Measurements from ENCODE around the gene NIT1. TPM values are rescaled to one million over a fixed set of nuclear protein-coding genes. Genes with fewer than 3 reads are reported as not detected.

Gene NIT1
- total RNA-seq, 4 donors from 2014 or later, result 32.8 to 35.6 (median 34.8) TPM

DNA sequence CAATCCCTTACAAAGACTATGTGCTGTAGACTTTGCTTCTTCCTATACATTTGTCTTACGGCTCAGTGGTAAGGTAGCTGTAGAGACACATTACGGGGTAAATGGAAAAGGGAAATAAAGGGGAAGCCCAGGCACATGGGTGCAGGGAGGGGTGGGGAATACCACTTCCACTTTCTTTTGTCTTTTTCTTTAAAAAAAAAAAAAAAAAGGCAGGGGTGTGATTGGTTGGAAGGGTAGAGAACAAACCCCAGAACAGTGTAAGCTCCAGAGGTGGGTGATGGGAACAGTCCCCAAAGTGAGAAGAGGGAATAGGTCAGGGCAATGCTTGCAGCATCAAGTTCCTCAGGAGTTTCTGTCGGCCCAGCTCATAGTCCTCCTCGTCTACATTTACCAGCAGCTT is 3.9 kb downstream of the NIT1 start:
- no peak overlapping the region for H3K4me3 ChIP-seq
- H3K4me1 ChIP-seq, result peaks cover 27 to 47% (median 33%) of the 10 kb centered on the region in 4 donors
- no peaks in the 10 kb centered on the region for H3K9me3 ChIP-seq
- H3K36me3 ChIP-seq, result peaks cover 48 to 68% (median 59%) of the 10 kb centered on the region in 4 donors
- 71% methylated on average over 4 of the region's 4 CpGs for WGBS
- DNase-seq (ENCODE audit: extremely low spot score), result no peak
- no peak overlapping the region for H3K27ac ChIP-seq (replicated peaks in 1 of 4)
- intact Hi-C loops (cut with DNase I), result no loop called here
- no peak for TF ChIP-seq EP300 (IDR thresholded peaks at IDR 0.05)
- TF ChIP-seq POLR2AphosphoS5 (IDR thresholded peaks at IDR 0.05), result no peak
- no peak for TF ChIP-seq POLR2A (IDR thresholded peaks at IDR 0.05; ENCODE audit: low read depth)
- TF ChIP-seq, protein P1, sequence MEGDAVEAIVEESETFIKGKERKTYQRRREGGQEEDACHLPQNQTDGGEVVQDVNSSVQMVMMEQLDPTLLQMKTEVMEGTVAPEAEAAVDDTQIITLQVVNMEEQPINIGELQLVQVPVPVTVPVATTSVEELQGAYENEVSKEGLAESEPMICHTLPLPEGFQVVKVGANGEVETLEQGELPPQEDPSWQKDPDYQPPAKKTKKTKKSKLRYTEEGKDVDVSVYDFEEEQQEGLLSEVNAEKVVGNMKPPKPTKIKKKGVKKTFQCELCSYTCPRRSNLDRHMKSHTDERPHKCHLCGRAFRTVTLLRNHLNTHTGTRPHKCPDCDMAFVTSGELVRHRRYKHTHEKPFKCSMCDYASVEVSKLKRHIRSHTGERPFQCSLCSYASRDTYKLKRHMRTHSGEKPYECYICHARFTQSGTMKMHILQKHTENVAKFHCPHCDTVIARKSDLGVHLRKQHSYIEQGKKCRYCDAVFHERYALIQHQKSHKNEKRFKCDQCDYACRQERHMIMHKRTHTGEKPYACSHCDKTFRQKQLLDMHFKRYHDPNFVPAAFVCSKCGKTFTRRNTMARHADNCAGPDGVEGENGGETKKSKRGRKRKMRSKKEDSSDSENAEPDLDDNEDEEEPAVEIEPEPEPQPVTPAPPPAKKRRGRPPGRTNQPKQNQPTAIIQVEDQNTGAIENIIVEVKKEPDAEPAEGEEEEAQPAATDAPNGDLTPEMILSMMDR (IDR thresholded peaks at IDR 0.05), result no peak
- no peaks in the 10 kb centered on the region for H3K27me3 ChIP-seq

DNA sequence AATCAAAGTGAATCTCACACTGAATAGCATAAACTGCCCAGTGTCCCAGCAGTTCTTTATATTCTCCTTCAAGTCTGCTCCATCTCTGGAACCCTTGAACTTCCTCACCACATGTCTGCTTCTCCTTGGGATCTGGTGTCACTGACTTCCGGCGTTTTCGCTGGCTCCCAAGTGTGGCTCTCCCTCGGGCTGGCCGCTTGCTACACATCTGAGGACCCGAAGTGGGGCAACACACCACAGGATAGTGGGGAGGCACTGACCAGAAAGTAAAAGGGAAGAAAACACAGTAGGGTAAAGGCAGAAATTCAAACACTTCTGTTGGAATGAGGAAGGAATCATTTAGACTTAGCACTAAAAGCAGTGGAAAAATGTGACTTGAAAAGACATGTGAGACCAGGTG is 5.1 kb downstream of the NIT1 start:
- 89% methylated on average over 6 of the region's 6 CpGs for WGBS
- no peaks in the 10 kb centered on the region for H3K27me3 ChIP-seq
- no peak overlapping the region for H3K27ac ChIP-seq (replicated peaks in 1 of 4)
- DNase-seq (ENCODE audit: extremely low spot score), result no peak
- no peaks in the 10 kb centered on the region for H3K9me3 ChIP-seq
- intact Hi-C loops (cut with DNase I), result no loop called here
- TF ChIP-seq POLR2A (IDR thresholded peaks at IDR 0.05; ENCODE audit: low read depth), result no peak
- no peak for TF ChIP-seq EP300 (IDR thresholded peaks at IDR 0.05)
- TF ChIP-seq, protein P1 (IDR thresholded peaks at IDR 0.05), result no peak
- TF ChIP-seq POLR2AphosphoS5 (IDR thresholded peaks at IDR 0.05), result no peak
- peaks cover 53 to 79% (median 67%) of the 10 kb centered on the region in 4 donors for H3K36me3 ChIP-seq
- no peak overlapping the region for H3K4me3 ChIP-seq
- H3K4me1 ChIP-seq, result peaks cover 29 to 51% (median 39%) of the 10 kb centered on the region in 4 donors

DNA sequence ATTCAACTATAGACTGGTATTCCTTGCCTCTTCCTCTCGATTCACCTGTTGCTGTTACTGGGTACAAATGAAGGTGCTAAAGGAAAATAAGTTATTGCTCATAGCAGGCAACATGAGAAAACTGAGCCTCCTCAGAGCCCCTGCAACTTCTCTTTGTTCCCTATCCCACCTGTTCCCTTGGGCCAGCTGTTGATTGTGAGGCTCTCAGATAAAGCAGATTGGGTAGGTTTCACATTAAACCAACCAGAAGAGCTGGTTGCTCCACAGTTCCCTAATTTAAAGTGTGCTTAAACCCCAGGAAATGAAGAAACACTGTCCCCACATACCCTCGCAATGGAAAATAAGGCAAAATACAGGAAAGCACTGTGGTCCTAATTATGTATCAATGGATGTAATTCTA is 9.7 kb downstream of the NIT1 start:
- no peak for DNase-seq (ENCODE audit: extremely low spot score)
- WGBS, result 90% methylated on average over 2 of the region's 2 CpGs
- H3K4me3 ChIP-seq, result no peak overlapping the region
- intact Hi-C loops (cut with DNase I), result no loop called here
- no peaks in the 10 kb centered on the region for H3K27me3 ChIP-seq
- no peaks in the 10 kb centered on the region for H3K9me3 ChIP-seq
- peaks cover 26 to 57% (median 56%) of the 10 kb centered on the region in 4 donors for H3K4me1 ChIP-seq
- peaks cover 39 to 80% (median 52%) of the 10 kb centered on the region in 4 donors for H3K36me3 ChIP-seq
- peak overlapping the region in 1 of 4 donors; percentile 15 for H3K27ac ChIP-seq (replicated peaks in 1 of 4)
- TF ChIP-seq POLR2AphosphoS5 (IDR thresholded peaks at IDR 0.05) (no peak), POLR2A (IDR thresholded peaks at IDR 0.05; ENCODE audit: low read depth) (no peak), EP300 (IDR thresholded peaks at IDR 0.05) (no peak)
- TF ChIP-seq, protein P1 (IDR thresholded peaks at IDR 0.05), result no peak

DNA sequence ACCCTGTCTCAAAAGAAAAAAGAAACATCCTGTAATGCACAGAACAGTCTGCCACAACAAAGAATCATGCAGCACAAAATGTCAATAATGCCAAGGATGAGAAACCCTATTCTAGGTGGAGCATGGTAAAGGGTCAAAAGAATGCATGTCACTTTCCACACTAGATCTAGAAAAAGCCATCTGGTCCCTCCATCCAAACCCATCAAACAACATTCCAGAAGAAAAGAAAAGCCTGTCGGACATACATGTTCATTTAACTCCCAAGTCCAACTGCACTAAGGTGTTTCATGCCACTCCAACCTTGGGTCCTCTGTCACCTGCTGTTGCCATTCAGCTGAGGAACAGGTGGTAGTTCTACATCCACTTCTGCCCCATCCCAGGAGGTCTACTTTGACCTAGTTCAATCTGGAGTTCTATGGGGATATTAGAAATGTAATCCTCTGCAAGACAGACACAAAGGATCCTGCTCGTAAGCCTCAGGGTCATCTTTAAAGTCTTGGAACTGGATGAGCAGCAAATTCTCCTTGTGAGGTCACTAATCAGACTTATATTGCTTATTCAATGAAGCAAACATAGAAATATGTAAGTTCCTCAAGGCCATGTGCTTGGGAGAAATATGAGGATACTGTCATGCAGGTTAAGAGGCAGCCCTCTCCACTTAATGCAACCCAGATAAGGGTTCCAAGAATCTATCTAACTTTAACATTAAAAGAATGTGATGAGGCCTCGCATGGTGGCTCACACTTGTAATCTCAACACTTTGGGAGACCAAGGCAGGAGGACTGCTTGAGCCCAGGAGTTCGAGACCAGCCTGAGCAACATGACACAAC is 10.9 kb downstream of the NIT1 start:
- no peaks in the 10 kb centered on the region for H3K27me3 ChIP-seq
- DNase-seq (ENCODE audit: extremely low spot score), result no peak
- intact Hi-C loops (cut with DNase I), result no loop called here
- H3K27ac ChIP-seq (replicated peaks in 1 of 4), result peak overlapping the region in 1 of 4 donors; percentile 7
- TF ChIP-seq POLR2A (IDR thresholded peaks at IDR 0.05; ENCODE audit: low read depth) (no peak), POLR2AphosphoS5 (IDR thresholded peaks at IDR 0.05) (no peak), EP300 (IDR thresholded peaks at IDR 0.05) (no peak)
- TF ChIP-seq, protein P1 (IDR thresholded peaks at IDR 0.05), result no peak
- H3K36me3 ChIP-seq, result peaks cover 28 to 68% (median 41%) of the 10 kb centered on the region in 4 donors
- WGBS, result 88% methylated on average over 4 of the region's 4 CpGs
- H3K4me3 ChIP-seq, result no peak overlapping the region
- no peaks in the 10 kb centered on the region for H3K9me3 ChIP-seq
- H3K4me1 ChIP-seq, result peaks cover 30 to 63% (median 62%) of the 10 kb centered on the region in 4 donors
